AG04450 (cell line): ENCODE results near the gene CTAGE6. TPM values are rescaled to one million over a fixed set of nuclear protein-coding genes. Genes with fewer than 3 reads are reported as not detected.
"Not testable (repeated sequence)": the region's sequence is repeated elsewhere in the genome, so short reads cannot be mapped to it uniquely, and the experiment has no call there.

Source experiments
- CTCF ChIA-PET: fragments of 300-600, 350-600 bp; formaldehyde crosslinking; extraction: SDS; loops from one replicate; lab custom pipeline; 2022; ENCODE audit warnings: antibody characterized with exemption, inconsistent platforms; lab: Charles Lee
- POLR2A ChIA-PET: fragments of 350-600 bp; formaldehyde crosslinking; extraction: SDS; loops from one replicate; lab custom pipeline; 2021; ENCODE audit warnings: antibody characterized with exemption, inconsistent platforms; lab: Yijun Ruan, JAX
- DNase-seq: peaks from one replicate; pipeline ENCODE4 v3.0.0-alpha.2; 2011; ENCODE audit warnings: low read depth, low spot score
- H3K27ac ChIP-seq: one replicate; pipeline ENCODE4 v1.5.1; 2012; ENCODE audit warnings: low read depth, low read length, control low read depth
- H3K27me3 ChIP-seq: one replicate; pipeline ENCODE4 v1.6.0; 2012; ENCODE audit warnings: low read length; ENCODE audit not compliant: control insufficient read depth, insufficient read depth
- H3K4me3 ChIP-seq: 2 replicates; pipeline ENCODE4 v1.5.1; 2011; ENCODE audit warnings: mild to moderate bottlenecking, low read depth, low read length, control low read depth
- H3K9me3 ChIP-seq: 2 replicates; pipeline ENCODE4 v1.5.1; 2012; ENCODE audit warnings: low read length; ENCODE audit not compliant: control insufficient read depth, insufficient read depth
- CTCF ChIP-seq: IDR thresholded peaks from 2 replicates; pipeline ENCODE4 v1.5.1; 2011; ENCODE audit warnings: low read depth, low read length, control low read depth, inconsistent platforms
- polyA plus RNA-seq: library from polyadenylated mRNA; depleted of rRNA; stranded (reverse); fragments of >200 nt; gene quantifications from 2 replicates; pipeline ENCODE4 v1.2.3, GENCODE V29; 2011

CTAGE6 gene
- polyA plus RNA-seq, 1 experiment = not detected

GRCh38 chr7:143765678-143766077 is 8.2 kb upstream of the CTAGE6 start:
- H3K27ac ChIP-seq, H3K9me3 ChIP-seq, POLR2A ChIA-PET, CTCF ChIA-PET, DNase-seq, H3K27me3 ChIP-seq, H3K4me3 ChIP-seq: not testable (repeated sequence)

GRCh38 chr7:143763065-143763464 is 5.6 kb upstream of the CTAGE6 start:
- H3K27me3 ChIP-seq, H3K9me3 ChIP-seq, H3K4me3 ChIP-seq, H3K27ac ChIP-seq, POLR2A ChIA-PET, DNase-seq, CTCF ChIA-PET: not testable (repeated sequence)

- POLR2A ChIA-PET, CTCF ChIA-PET, H3K27me3 ChIP-seq, H3K4me3 ChIP-seq, H3K27ac ChIP-seq, DNase-seq, H3K9me3 ChIP-seq: not testable (repeated sequence)
Observed at GRCh38 chr7:143745340-143745739, 12.2 kb downstream of the CTAGE6 start.

GRCh38 chr7:143737037-143737819 is 20.3 kb downstream of the CTAGE6 start:
- H3K27me3 ChIP-seq, POLR2A ChIA-PET, H3K9me3 ChIP-seq, H3K4me3 ChIP-seq, H3K27ac ChIP-seq: not testable (repeated sequence)
- CTCF ChIA-PET = interaction anchor here (0.8 to 1.9 kb wide), 13 partner anchors 9 to 391 kb away, joined by 3 to 23 read pairs (median 4); partner anchors contain the start of gene TCAF1
- peak; percentile 71 for TF ChIP-seq CTCF
- peak; percentile 16 for DNase-seq

GRCh38 chr7:143735962-143736361 is 21.5 kb downstream of the CTAGE6 start:
- H3K27ac ChIP-seq = no peak overlapping the region
- no peak overlapping the region for H3K4me3 ChIP-seq
- peaks cover 3% of the 10 kb centered on the region for H3K27me3 ChIP-seq
- TF ChIP-seq CTCF = no peak
- ChIA-PET POLR2A (no interaction called here), CTCF (interaction anchor here (0.6 to 1.9 kb wide), 10 partner anchors 166 to 392 kb away, joined by 3 to 23 read pairs (median 5); partner anchors contain the start of gene TCAF1)
- no peaks in the 10 kb centered on the region for H3K9me3 ChIP-seq
- no peak for DNase-seq

GRCh38 chr7:143733876-143734275 is 23.6 kb downstream of the CTAGE6 start:
- peaks cover 3% of the 10 kb centered on the region for H3K27me3 ChIP-seq
- ChIA-PET POLR2A (no interaction called here), CTCF (interaction anchor here (1.4 to 1.7 kb wide), 2 partner anchors 292 to 394 kb away, joined by 4 to 5 read pairs; no protein-coding TSS in a partner anchor)
- H3K27ac ChIP-seq = no peak overlapping the region
- H3K9me3 ChIP-seq = no peaks in the 10 kb centered on the region
- DNase-seq = no peak
- no peak for TF ChIP-seq CTCF
- no peak overlapping the region for H3K4me3 ChIP-seq
